Fibroblast of the aortic adventitia (primary cell): ENCODE measurements around the gene AHSG. TPM values are rescaled to one million over a fixed set of nuclear protein-coding genes. Genes with fewer than 3 reads are reported as not detected.
"Not testable (repeated sequence)": the region's sequence is repeated elsewhere in the genome, so short reads cannot be mapped to it uniquely, and the experiment has no call there.

Experiments used
- DNase-seq: peaks from one replicate; pipeline ENCODE4 v3.0.0-alpha.2; 2010; ENCODE audit warnings: low read depth
- H3K4me3 ChIP-seq: 2 replicates; pipeline ENCODE4 v1.5.1; 2011; ENCODE audit warnings: low read depth, mild to moderate bottlenecking, control low read depth, low read length, moderate library complexity
- total RNA-seq: library from RNA; depleted of rRNA; stranded (reverse); fragments of >200 nt; gene quantifications from 2 replicates; pipeline ENCODE4 v1.2.3, GENCODE V29; 2012; ENCODE audit warnings: low replicate concordance
- TF ChIP-seq, protein P1 (sequence below): IDR thresholded peaks from 2 replicates; pipeline ENCODE4 v1.5.1; 2011; ENCODE audit warnings: mild to moderate bottlenecking, low read length, control low read depth, inconsistent platforms; ENCODE audit not compliant: insufficient read depth

AHSG gene
- total RNA-seq, 1 donor = not detected

GRCh38 chr3:186583831-186584230 lies 29.0 kb upstream of the AHSG start:
- H3K4me3 ChIP-seq = no peak overlapping the region
- DNase-seq = no peak
- TF ChIP-seq, protein P1, sequence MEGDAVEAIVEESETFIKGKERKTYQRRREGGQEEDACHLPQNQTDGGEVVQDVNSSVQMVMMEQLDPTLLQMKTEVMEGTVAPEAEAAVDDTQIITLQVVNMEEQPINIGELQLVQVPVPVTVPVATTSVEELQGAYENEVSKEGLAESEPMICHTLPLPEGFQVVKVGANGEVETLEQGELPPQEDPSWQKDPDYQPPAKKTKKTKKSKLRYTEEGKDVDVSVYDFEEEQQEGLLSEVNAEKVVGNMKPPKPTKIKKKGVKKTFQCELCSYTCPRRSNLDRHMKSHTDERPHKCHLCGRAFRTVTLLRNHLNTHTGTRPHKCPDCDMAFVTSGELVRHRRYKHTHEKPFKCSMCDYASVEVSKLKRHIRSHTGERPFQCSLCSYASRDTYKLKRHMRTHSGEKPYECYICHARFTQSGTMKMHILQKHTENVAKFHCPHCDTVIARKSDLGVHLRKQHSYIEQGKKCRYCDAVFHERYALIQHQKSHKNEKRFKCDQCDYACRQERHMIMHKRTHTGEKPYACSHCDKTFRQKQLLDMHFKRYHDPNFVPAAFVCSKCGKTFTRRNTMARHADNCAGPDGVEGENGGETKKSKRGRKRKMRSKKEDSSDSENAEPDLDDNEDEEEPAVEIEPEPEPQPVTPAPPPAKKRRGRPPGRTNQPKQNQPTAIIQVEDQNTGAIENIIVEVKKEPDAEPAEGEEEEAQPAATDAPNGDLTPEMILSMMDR = no peak

GRCh38 chr3:186586245-186586644 lies 26.6 kb upstream of the AHSG start:
- not testable (repeated sequence) for DNase-seq, H3K4me3 ChIP-seq

DNA sequence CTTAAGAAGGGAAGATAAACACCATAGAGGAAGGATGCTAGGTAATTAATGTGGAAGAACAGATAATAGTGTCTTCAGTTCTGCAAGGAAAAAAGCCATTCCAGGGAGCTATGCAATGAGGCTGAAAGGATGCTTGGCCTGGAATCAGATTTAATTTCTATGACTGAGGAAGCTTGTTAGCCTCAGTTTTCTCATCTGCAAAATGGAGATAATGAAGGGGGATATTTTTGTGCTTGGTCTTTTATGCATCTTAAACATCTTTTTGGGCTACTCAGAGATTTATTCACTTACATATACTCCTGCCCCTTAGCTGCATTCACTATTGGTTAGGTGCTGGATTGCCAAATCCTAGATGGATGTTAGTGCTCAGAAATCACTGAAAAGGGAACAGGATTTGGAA lies 25.7 kb upstream of the AHSG start:
- TF ChIP-seq, protein P1 = no peak
- DNase-seq = no peak
- no peak overlapping the region for H3K4me3 ChIP-seq

GRCh38 chr3:186588632-186589031 lies 24.2 kb upstream of the AHSG start:
- TF ChIP-seq, protein P1 = no peak
- H3K4me3 ChIP-seq = no peak overlapping the region
- DNase-seq = no peak

GRCh38 chr3:186589121-186589520 lies 23.7 kb upstream of the AHSG start:
- TF ChIP-seq, protein P1 = peak; percentile 41
- H3K4me3 ChIP-seq = no peak overlapping the region
- DNase-seq = peak; percentile 56

GRCh38 chr3:186589856-186590579 lies 22.8 kb upstream of the AHSG start:
- TF ChIP-seq, protein P1 = no peak
- no peak overlapping the region for H3K4me3 ChIP-seq
- DNase-seq = peak; percentile 27

DNA sequence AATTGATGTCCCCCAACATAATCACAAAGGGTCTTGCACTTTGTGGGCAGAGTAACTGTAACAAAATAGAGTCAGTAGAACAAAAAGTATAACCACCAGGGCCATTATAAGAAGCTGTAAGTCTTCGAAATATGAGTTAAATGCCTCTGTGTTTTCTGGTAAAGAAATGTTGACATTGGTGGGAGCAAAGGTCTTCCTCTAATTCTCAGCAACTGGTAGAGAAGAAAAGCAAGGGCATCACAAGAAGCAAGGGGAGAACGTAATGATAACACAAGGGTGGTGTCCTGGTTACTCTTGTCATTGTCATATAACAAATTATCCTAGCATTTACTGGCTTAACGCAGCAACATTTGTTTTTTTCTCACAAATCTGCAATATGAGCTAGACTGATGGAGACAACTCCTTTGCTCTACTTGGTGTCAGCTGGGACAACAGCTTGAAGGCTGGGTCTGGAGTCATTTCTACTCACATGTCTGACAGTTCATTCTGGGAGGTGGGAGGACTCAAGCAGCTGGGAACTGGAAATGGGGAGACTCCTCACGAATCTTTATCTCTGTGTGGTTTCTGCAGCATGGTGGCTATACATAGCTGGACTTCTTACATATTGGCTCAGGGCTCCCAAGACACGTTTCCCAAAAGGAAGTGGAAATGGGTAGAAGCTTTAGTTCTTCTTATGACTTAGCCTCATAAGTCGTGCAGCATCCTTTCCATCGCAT lies 22.1 kb upstream of the AHSG start:
- no peak overlapping the region for H3K4me3 ChIP-seq
- TF ChIP-seq, protein P1 = no peak
- no peak for DNase-seq
